H1 (cell line): ENCODE results near the gene LRP5. TPM values are rescaled to one million over a fixed set of nuclear protein-coding genes. Genes with fewer than 3 reads are reported as not detected.

Source experiments
- CTCF ChIA-PET: fragments of 300-600 bp; sonication (Branson Sonifier 250); formaldehyde crosslinking; loops from one replicate; lab custom pipeline; 2021; ENCODE audit not compliant: partially characterized antibody; lab: Charles Lee
- POLR2A ChIA-PET: fragments of 300-600 bp; sonication (Branson Sonifier 250); formaldehyde crosslinking; loops from one replicate; lab custom pipeline; 2021; ENCODE audit warnings: inconsistent platforms; ENCODE audit not compliant: partially characterized antibody; lab: Charles Lee
- DNase-seq, 2 experiments: peaks; one replicate each; pipeline versions ENCODE4 v3.0.0 to v3.0.0-alpha.2; 2010 to 2022; ENCODE audit warnings: low spot score in 2 of 2, low read depth in 1 of 2, mixed read lengths in 1 of 2
- FAIRE-seq: peaks from 2 replicates; lab custom pipeline; 2011; peaks lifted over from hg19 to GRCh38; lab: Jason Lieb, UNC
- H2AFZ ChIP-seq: 2 replicates; pipeline ENCODE4 v1.8.1; 2012; ENCODE audit warnings: low read length, inconsistent platforms
- H2AK5ac ChIP-seq: 2 replicates; pipeline ENCODE4 v1.6.1; 2013; ENCODE audit warnings: low read depth, low read length
- H2BK120ac ChIP-seq: replicated peaks from 2 replicates; pipeline ENCODE3; 2013; ENCODE audit warnings: low read depth, low read length, inconsistent platforms
- H2BK12ac ChIP-seq: 2 replicates; pipeline ENCODE4 v1.6.1; 2013; ENCODE audit warnings: low read depth, low read length
- H2BK15ac ChIP-seq: 2 replicates; pipeline ENCODE4 v1.6.1; 2013; ENCODE audit warnings: low read length
- H2BK20ac ChIP-seq: 2 replicates; pipeline ENCODE4 v1.6.1; 2013; ENCODE audit warnings: low read length
- H2BK5ac ChIP-seq: 2 replicates; pipeline ENCODE4 v1.6.1; 2013; ENCODE audit warnings: low read depth, low read length
- H3K14ac ChIP-seq: 2 replicates; pipeline ENCODE4 v1.6.1; 2013; ENCODE audit warnings: inconsistent platforms; ENCODE audit not compliant: insufficient read length
- H3K18ac ChIP-seq: 2 replicates; pipeline ENCODE4 v1.6.1; 2013; ENCODE audit warnings: low read length; ENCODE audit errors: extremely low read depth
- H3K23ac ChIP-seq: 2 replicates; pipeline ENCODE4 v1.6.1; 2013; ENCODE audit warnings: inconsistent platforms; ENCODE audit not compliant: insufficient read length
- H3K23me2 ChIP-seq: 2 replicates; pipeline ENCODE4 v1.6.1; 2013; ENCODE audit warnings: low read depth, low read length
- H3K27ac ChIP-seq: 2 replicates; pipeline ENCODE4 v1.6.1; 2011; ENCODE audit warnings: low read depth, low read length, inconsistent platforms
- H3K27me3 ChIP-seq, 4 experiments: replicated peaks in 1 of 4; 1 replicate in 1 of 4; 2 replicates in 3 of 4; pipeline versions ENCODE4 v1.6.1 to v1.8.1; 2011 to 2013; ENCODE audit warnings: low read length in 3 of 4, mild to moderate bottlenecking in 3 of 4, inconsistent platforms in 2 of 4, mixed read lengths in 2 of 4, moderate library complexity in 1 of 4; ENCODE audit not compliant: control insufficient read depth in 3 of 4, insufficient read depth in 3 of 4; ENCODE audit errors: extremely low read depth in 1 of 4
- H3K36me3 ChIP-seq, 4 experiments: 2 replicates each; pipeline versions ENCODE4 v1.6.1 to v1.8.1; 2011 to 2013; ENCODE audit warnings: mild to moderate bottlenecking in 4 of 4, low read length in 3 of 4, moderate library complexity in 2 of 4, control low read depth in 1 of 4, inconsistent platforms in 1 of 4; ENCODE audit not compliant: insufficient read depth in 4 of 4, control insufficient read depth in 2 of 4
- H3K4ac ChIP-seq: replicated peaks from 2 replicates; pipeline ENCODE3; 2013; ENCODE audit warnings: low read length, low read depth, mixed read lengths, inconsistent platforms; ENCODE audit not compliant: insufficient read length
- H3K4me1 ChIP-seq, 4 experiments: replicated peaks in 1 of 4; 1 replicate in 1 of 4; 2 replicates in 3 of 4; pipeline versions ENCODE4 v1.6.1 to v1.8.1; 2011 to 2013; ENCODE audit warnings: low read length in 3 of 4, inconsistent platforms in 2 of 4, mixed read lengths in 1 of 4; ENCODE audit not compliant: insufficient read depth in 4 of 4, control insufficient read depth in 3 of 4
- H3K4me2 ChIP-seq, 2 experiments: 2 replicates each; pipeline versions ENCODE4 v1.6.1 to v1.8.1; 2011 to 2013; ENCODE audit warnings: low read depth in 2 of 2, low read length in 2 of 2, control low read depth in 1 of 2, inconsistent platforms in 1 of 2, mild to moderate bottlenecking in 1 of 2; ENCODE audit not compliant: insufficient read depth in 1 of 2
- H3K4me3 ChIP-seq, 4 experiments: fragments of 200-600, 300-600 bp in 1 of 4; sonication (generic), shearing (Covaris generic), sonication (Bioruptor Twin) in 1 of 4; 2 replicates each; pipeline versions ENCODE4 v1.5.1 to v1.8.1; 2011 to 2016; ENCODE audit warnings: low read length in 4 of 4, low read depth in 3 of 4, control low read depth in 2 of 4, inconsistent platforms in 2 of 4, mild to moderate bottlenecking in 2 of 4, mixed read lengths in 1 of 4, moderate library complexity in 1 of 4; ENCODE audit not compliant: insufficient read depth in 2 of 4; ENCODE audit errors: extremely low read depth in 1 of 4
- H3K56ac ChIP-seq: replicated peaks from 2 replicates; pipeline ENCODE3; 2013; ENCODE audit warnings: low read depth, mild to moderate bottlenecking, mixed read lengths, low read length, inconsistent platforms; ENCODE audit not compliant: insufficient read length
- H3K79me1 ChIP-seq: 2 replicates; pipeline ENCODE4 v1.6.1; 2013; ENCODE audit warnings: low read depth, low read length, control low read depth
- H3K79me2 ChIP-seq, 2 experiments: 2 replicates each; pipeline versions ENCODE4 v1.6.1 to v1.8.1; 2012 to 2013; ENCODE audit warnings: low read length in 2 of 2, mild to moderate bottlenecking in 2 of 2, inconsistent platforms in 1 of 2; ENCODE audit not compliant: insufficient read depth in 2 of 2, control insufficient read depth in 1 of 2
- H3K9ac ChIP-seq, 4 experiments: replicated peaks in 1 of 4; 1 replicate in 1 of 4; 2 replicates in 3 of 4; pipeline versions ENCODE4 v1.6.1 to v1.8.1; 2011 to 2013; ENCODE audit warnings: low read depth in 3 of 4, low read length in 3 of 4, control low read depth in 2 of 4, mild to moderate bottlenecking in 2 of 4, moderate library complexity in 2 of 4, inconsistent platforms in 1 of 4; ENCODE audit errors: extremely low read depth in 1 of 4
- H3K9me3 ChIP-seq, 2 experiments: 2 replicates each; pipeline versions ENCODE4 v1.6.1 to v1.8.1; 2012 to 2013; ENCODE audit warnings: mild to moderate bottlenecking in 2 of 2, moderate library complexity in 2 of 2, control low read depth in 1 of 2, inconsistent platforms in 1 of 2, low read depth in 1 of 2, low read length in 1 of 2, mixed read lengths in 1 of 2; ENCODE audit not compliant: insufficient read depth in 2 of 2
- H4K20me1 ChIP-seq, 2 experiments: replicated peaks in 1 of 2; 2 replicates each; pipeline versions ENCODE3 to v1.8.1; 2011 to 2013; ENCODE audit warnings: inconsistent platforms in 2 of 2, low read length in 2 of 2, mild to moderate bottlenecking in 1 of 2; ENCODE audit not compliant: insufficient read depth in 2 of 2, control insufficient read depth in 1 of 2
- H4K5ac ChIP-seq: 2 replicates; pipeline ENCODE4 v1.6.1; 2013; ENCODE audit warnings: low read length, low read depth, mixed read lengths, inconsistent platforms; ENCODE audit not compliant: insufficient read length
- H4K8ac ChIP-seq: 2 replicates; pipeline ENCODE4 v1.8.0; 2013; ENCODE audit warnings: mild to moderate bottlenecking, moderate library complexity, low read length, inconsistent platforms; ENCODE audit not compliant: insufficient read depth; ENCODE audit errors: extremely low read depth
- H4K91ac ChIP-seq: replicated peaks from 2 replicates; pipeline ENCODE3; 2013; ENCODE audit warnings: low read length, mixed read lengths, inconsistent platforms; ENCODE audit not compliant: insufficient read length
- ATF2 ChIP-seq: IDR thresholded peaks from 2 replicates; pipeline ENCODE4 v1.6.1; 2012; ENCODE audit warnings: low read length, inconsistent platforms
- GABPA ChIP-seq: IDR thresholded peaks from 2 replicates; pipeline ENCODE4 v1.6.1; 2011; ENCODE audit warnings: mild to moderate bottlenecking, low read length, moderate library complexity, borderline replicate concordance; ENCODE audit not compliant: insufficient read depth
- PHF8 ChIP-seq: fragments of 200-600 bp; sonication (generic); conservative IDR thresholded peaks from 2 replicates; pipeline ENCODE4 v1.7.1; 2012; ENCODE audit warnings: low read depth, mild to moderate bottlenecking, inconsistent platforms, low read length, moderate library complexity
- RBBP5 ChIP-seq: IDR thresholded peaks from 2 replicates; pipeline ENCODE4 v1.7.1; 2012; ENCODE audit warnings: low read depth, mild to moderate bottlenecking, inconsistent platforms, low read length, moderate library complexity, borderline replicate concordance
- TAF1 ChIP-seq: IDR thresholded peaks from 2 replicates; pipeline ENCODE4 v1.6.1; 2011; ENCODE audit warnings: mild to moderate bottlenecking, low read depth, low read length
- TCF12 ChIP-seq: IDR thresholded peaks from 2 replicates; pipeline ENCODE4 v1.6.1; 2011; ENCODE audit warnings: low read depth, mild to moderate bottlenecking, low read length
- WGBS, 2 experiments: shearing (Covaris generic) in 1 of 2; methylation state at CpG; one replicate each; pipeline versions ENCODE4 v1.1.6 to v1.1.7; 2013 to 2015; ENCODE audit warnings: low lambda C conversion rate in 2 of 2, mixed read lengths in 2 of 2, inconsistent platforms in 1 of 2, low coverage in 1 of 2, missing lambda C conversion rate in 1 of 2; ENCODE audit not compliant: insufficient replicate concordance in 2 of 2, insufficient coverage in 1 of 2, insufficient read length in 1 of 2; ENCODE audit errors: extremely low coverage in 1 of 2, missing lambda C conversion rate in 1 of 2; 5-methylcytosine and 5-hydroxymethylcytosine counted together
- long read RNA-seq, 2 experiments: library from RNA in 1 of 2; library from capped mRNA in 1 of 2; stranded (forward); transcript quantifications; one replicate each; pipeline ENCODE4 v2.0.0, GENCODE V29; 2021; ENCODE audit warnings: inconsistent platforms in 1 of 2
- polyA minus RNA-seq, 3 experiments: library from RNA; depleted of rRNA, polyadenylated mRNA; stranded (reverse); fragments of >200 nt; gene quantifications; 1 replicate in 2 of 3; 2 replicates in 1 of 3; pipeline ENCODE4 v1.2.3, GENCODE V29; 2011
- polyA plus RNA-seq, 7 experiments: library from polyadenylated mRNA; depleted of rRNA in 3 of 7; stranded (reverse) in 5 of 7; unstranded in 2 of 7; fragments of >200 nt in 5 of 7; fragments of 200-250 nt in 2 of 7; gene quantifications; 1 replicate in 5 of 7; 2 replicates in 1 of 7; 4 replicates in 1 of 7; pipeline versions ENCODE4 v1.2.1 to v1.2.3, GENCODE V29; 2011 to 2013; ENCODE audit warnings: missing spikeins in 2 of 7, mixed read lengths in 2 of 7
- total RNA-seq: library from RNA; stranded (reverse); fragmentation: NEBNext Ultra II Directional; extraction: Animal tissue kit (Norgen Biotek cat#: 25700); gene quantifications from 2 replicates; pipeline ENCODE4 v1.2.1, GENCODE V29; 2021

Gene LRP5
- 35.4 and 38.9 TPM in 2 replicates for total RNA-seq
- 19.0 and 31.5 TPM in 2 replicates for polyA plus RNA-seq (2011; rRNA removed)
- polyA plus RNA-seq (2011; cell fraction: cytosol; rRNA removed) = 13.8 TPM
- 38.9 TPM for polyA plus RNA-seq (2011; cell fraction: nucleus; rRNA removed)
- 17.8 to 35.8 TPM (median 32.9 TPM) in 4 replicates for polyA plus RNA-seq (2012, experiment 1 of 2)
- polyA plus RNA-seq (2012, experiment 2 of 2) = 29.9 TPM
- 62.7 TPM for polyA plus RNA-seq (2013, experiment 1 of 2)
- polyA plus RNA-seq (2013, experiment 2 of 2) = 63.2 TPM
- 22.5 and 24.7 TPM in 2 replicates for polyA minus RNA-seq (2011; rRNA and poly(A)+ RNA removed)
- polyA minus RNA-seq (2011; cell fraction: cytosol; rRNA and poly(A)+ RNA removed) = 27.4 TPM
- 23.6 TPM for polyA minus RNA-seq (2011; cell fraction: nucleus; rRNA and poly(A)+ RNA removed)
- long read RNA-seq, experiment 1, partial matches to known transcripts = 16 of 19 reads
- long read RNA-seq, experiment 1, other reads (novel, unspliced or antisense) = 3 of 19 reads
- long read RNA-seq, experiment 2 = 0 reads

DNA sequence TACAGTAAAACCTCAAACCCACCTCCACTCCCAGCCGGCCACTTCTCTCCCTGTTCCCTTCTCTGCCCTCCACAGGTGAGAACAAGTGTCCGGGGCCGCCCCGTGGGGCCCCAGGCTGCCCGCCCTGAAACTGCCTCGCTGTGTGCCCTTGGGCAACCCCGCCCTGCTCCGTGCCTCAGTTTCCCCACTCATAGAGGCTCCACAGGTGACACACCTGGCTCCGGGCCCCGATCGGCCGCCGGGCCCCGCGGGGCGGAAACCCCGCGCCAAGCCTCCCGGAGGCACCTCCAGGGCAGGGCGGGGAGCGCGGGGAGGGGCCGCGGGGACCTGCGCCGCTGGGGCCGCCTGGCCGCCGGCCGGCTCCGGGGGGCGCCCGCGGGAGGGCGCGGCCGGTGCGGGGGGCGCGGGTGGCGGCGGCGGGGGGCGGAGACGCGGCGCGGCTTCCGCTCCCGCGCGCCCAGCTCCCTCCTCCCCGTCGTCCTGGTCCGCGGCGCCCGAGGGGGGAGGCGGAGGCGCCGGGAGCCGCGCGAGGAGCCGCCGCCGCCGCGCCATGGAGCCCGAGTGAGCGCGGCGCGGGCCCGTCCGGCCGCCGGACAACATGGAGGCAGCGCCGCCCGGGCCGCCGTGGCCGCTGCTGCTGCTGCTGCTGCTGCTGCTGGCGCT, at the start of gene LRP5:
Gene LRP5, plus strand, starts transcription at position 475 of the 663 bp plus-strand sequence. Its CDS starts 124 bp downstream, at position 599.
- Histone ChIP-seq H2BK20ac (no peak within 1 kb of the TSS), H2BK12ac (0 out of 2 replicates have a peak within 1 kb of the TSS, but pooled peaks have one; percentile 68), H3K14ac (no peak within 1 kb of the TSS), H4K8ac (peak within 1 kb of the TSS; percentile 84), H4K20me1 (peaks cover 0 to 2% of the 10 kb centered on the region in 2 experiments), H3K79me2 (peaks cover 0 to 39% of the 10 kb centered on the region in 2 experiments; a peak in 3 of 4 replicates), H3K27ac (no peak within 1 kb of the TSS), H3K18ac (peak within 1 kb of the TSS; percentile 83; the same call in 1 of the 2 replicates), H3K79me1 (peaks cover 6% of the 10 kb centered on the region), H3K4ac (peak within 1 kb of the TSS; percentile 72), H2AK5ac (no peak within 1 kb of the TSS; the same call in 1 of the 2 replicates), H3K4me3 (peak within 1 kb of the TSS; percentile 58 to 84 (median 70)), H3K23me2 (peaks cover 7% of the 10 kb centered on the region; the same call in 1 of the 2 replicates), H3K4me1 (peaks cover 8 to 36% (median 25%) of the 10 kb centered on the region in 4 experiments), H3K36me3 (no peaks in the 10 kb centered on the region), H2BK15ac (peak within 1 kb of the TSS; percentile 81; the same call in 1 of the 2 replicates), H2AFZ (peak within 1 kb of the TSS; percentile 15; the same call in 1 of the 2 replicates), H2BK120ac (no peak within 1 kb of the TSS), H4K5ac (no peak within 1 kb of the TSS), H4K91ac (no peak within 1 kb of the TSS), H3K9me3 (no peaks in the 10 kb centered on the region), H3K23ac (no peak within 1 kb of the TSS), H3K4me2 (peak within 1 kb of the TSS; percentile 78 to 90), H2BK5ac (no peak within 1 kb of the TSS), H3K56ac (peak within 1 kb of the TSS; percentile 28), H3K27me3 (peaks cover 0 to 8% (median 3%) of the 10 kb centered on the region in 4 experiments; a peak in 3 of 7 replicates), H3K9ac (peak within 1 kb of the TSS; percentile 8 to 72 (median 64); a peak in 5 of 7 replicates)
- DNase-seq = no peak
- FAIRE-seq = no peak
- WGBS, 2 experiments = 12% methylated on average over 16 of the region's 85 CpGs; no CpG with 5 or more reads in 1 of the 2 experiments
- ChIA-PET CTCF (interaction anchor here (1.8 to 2.7 kb wide), 2 partner anchors 13 to 14 kb away, joined by 10 to 19 read pairs; no protein-coding TSS in a partner anchor), POLR2A (no interaction called here)
- TF ChIP-seq ATF2 (no peak), PHF8 (no peak), TAF1 (no peak), TCF12 (no peak), GABPA (0 out of 2 replicates have a peak, but pooled peaks have one; percentile 2), RBBP5 (no peak)
